GM19324 (cell line): ENCODE data around the gene PRDM2.
"Not testable (repeated sequence)": the region's sequence is repeated elsewhere in the genome, so short reads cannot be mapped to it uniquely, and the experiment has no call there.

Experiments
- ATAC-seq: cut with Tn5 transposase; IDR thresholded peaks from one replicate; pipeline ENCODE4 v1.9.1; 2021; ENCODE audit warnings: mild to moderate bottlenecking, moderate library complexity; ENCODE audit not compliant: unreplicated experiment, low FRiP score

PRDM2 gene

DNA sequence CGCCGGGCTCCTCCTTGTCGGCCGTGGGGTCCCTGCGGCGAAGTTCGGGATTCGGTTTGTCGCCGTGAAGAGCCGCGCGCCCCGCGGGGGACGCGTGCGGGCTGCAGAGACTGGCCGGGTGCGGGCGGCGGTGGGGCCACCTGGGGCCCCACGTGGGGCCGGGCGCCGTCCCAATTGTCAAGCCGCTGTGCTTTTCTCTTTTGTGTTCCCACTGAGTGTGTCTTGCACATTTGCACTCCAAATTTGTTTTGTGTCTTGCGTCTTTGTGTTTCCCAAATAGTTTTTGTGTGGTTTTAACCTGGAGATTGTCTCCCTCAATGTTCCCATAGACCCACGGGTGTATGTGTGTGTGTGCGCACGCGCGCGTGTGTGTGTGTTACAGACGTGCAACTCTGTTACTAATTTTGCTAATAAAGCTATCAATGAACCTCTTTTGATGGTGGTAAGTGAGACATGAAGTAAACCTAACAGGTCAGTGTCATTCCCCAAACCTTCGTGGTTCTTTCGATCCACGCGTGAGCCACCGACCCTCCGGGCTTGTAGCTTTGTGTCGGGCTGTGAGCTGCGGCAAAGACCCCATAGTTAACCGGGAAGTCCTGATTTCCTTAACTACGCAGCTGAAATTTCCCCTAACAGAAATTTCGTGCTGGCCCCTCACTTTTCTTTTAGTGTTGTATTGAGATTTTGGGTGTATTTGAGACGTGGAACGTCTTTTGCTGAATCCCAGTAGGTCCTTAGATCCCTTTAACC is 708 bp downstream of the PRDM2 start:
- ATAC-seq: peak; percentile 43

DNA sequence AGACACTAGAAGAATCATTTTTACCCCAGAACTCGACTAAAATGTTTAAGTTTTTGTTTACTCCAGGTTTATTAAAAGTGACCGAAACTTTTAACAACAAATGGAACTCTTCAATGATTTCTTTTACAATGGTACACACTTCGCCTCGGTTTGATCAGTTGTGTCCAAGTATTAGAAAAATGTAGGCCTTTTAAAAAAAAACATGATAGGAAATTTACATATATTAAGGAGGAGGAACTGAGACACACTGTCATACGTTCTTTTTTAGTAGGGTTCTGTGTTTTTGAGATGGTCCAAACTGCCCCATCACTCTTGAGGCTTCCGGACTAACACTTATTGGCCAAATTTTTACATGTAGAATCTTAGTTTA is 1.3 kb downstream of the PRDM2 start:
- no peak for ATAC-seq

DNA sequence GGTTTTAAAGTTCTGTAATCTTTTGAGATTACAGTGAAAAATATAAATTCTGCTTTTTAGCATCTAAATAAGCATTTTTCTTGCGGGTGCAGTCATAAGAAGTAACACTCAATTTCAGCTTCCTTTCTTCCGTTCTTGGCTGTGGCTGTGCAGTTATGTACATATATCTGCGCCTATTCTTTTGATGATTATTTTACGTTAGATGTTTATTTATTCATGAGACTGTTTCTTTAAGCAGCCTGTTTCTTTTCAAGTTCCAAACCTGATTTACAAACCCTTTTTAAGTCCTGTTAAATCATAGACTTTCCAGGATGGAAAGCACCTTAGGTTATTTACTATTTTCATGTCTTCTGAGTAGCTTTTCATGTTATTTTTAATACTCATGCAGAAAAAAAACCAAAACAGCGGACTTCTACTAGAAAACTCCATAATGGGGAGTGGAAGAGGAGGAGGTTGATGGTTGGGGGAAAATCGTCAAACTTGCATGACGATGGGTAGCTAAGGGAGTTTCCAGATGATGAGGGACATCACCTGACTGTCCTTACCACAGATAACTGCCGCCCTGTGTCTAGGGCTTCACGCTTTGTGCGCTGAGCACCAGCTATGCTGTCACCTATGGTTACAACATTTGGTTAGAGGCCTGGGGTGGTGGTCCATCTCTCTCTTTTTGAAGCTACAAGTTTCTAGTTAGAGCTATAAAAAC is 2.6 kb downstream of the PRDM2 start:
- peak; percentile 59 for ATAC-seq

DNA sequence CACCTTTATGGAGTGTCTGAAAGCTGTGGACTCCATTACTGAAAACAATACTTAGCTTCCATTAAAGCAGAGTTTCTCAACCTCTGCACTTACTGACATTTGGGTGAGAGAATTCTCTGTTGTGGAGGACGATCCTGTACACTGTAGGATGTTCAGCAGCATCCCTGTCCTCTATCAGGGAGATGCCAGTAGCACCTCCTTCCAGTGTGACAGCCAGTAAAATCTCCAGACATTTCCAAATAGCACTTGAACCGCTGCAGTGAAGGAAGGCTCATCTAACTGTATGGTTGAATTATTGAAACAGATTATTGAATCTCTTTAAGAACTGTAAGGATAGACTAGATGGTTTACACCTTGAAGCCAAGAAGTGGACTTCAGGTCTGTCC is 3.1 kb downstream of the PRDM2 start:
- no peak for ATAC-seq

- no peak for ATAC-seq
Measured at GRCh38 chr1:13703558-13704490, 3.8 kb downstream of the PRDM2 start.

- ATAC-seq: no peak
Measured at GRCh38 chr1:13706046-13706445, 6.1 kb downstream of the PRDM2 start.

- ATAC-seq: no peak
Measured at GRCh38 chr1:13707164-13707563, 7.2 kb downstream of the PRDM2 start.

DNA sequence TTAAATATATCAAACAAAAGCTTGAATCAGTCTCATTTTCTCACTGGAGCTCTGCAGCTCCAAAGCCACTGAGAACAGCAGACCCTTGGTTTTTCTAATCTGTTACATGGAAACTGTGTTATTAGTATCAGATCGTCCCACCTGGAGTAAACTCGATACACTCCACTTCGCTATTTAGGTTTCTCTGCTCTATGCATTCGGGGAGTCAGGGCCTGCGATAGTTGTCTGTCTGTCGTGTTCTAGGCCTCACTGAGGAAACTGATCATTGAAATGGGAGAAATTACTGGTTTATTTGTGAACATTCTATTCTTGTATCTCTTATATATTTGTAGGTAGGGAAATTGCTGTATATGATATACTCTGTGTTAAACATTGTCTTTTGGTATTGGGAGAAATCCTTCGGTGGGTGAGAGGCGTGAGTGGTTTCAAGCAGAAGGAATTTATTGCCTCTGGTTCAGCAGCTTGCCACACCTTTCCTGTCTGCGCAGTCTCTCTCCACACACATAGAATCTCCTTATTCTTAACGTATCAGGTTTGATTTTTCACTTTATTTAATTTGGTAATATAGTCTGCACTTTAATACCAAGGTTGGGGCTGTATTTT is 8.5 kb downstream of the PRDM2 start:
- ATAC-seq: no peak

DNA sequence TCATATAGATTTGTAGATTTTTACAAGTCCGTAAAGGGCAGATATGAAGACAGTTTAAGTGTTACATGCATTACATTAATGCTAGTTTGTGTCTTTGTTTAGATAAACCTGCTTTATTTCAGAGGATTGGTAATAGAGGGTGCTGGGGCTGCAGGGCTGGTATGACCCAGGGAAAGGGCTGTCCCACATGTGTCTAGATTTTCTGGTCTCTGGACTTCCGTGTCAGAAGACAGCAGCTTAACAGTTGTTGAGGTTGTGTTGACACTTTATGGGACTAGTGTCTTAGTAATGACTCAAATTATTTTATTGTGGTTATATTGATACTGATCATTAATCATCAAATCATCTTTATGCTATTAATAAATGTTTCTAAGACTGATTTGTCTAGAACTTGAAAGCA is 10.1 kb downstream of the PRDM2 start:
- ATAC-seq: no peak

- no peak for ATAC-seq
Measured at GRCh38 chr1:13714851-13715250, 14.9 kb downstream of the PRDM2 start.

DNA sequence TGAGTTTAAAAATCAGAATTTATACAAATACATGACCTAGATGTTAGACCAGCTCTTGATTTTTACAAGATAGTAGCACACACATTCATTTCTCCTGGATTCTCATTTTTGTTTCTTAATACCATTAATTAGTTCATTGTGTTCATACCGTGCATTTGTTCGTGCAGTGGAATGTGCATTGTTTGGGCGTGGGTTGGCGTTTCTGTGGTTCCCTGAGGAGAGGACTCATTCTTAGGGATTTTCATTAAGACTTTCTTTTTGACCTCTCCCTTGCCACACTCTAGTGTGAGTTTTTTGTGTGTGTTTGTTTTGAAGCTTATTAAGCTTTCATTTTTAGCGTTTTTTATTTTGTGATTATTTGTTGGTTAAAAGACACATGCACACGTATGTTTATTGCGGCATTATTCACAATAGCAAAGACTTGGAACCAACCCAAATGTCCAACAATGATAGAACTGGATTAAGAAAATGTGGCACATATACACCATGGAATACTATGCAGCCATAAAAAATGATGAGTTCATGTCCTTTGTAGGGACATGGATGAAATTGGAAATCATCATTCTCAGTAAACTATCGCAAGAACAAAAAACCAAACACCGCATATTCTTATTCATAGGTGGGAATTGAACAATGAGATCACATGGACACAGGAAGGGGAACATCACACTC is 15.8 kb downstream of the PRDM2 start:
- ATAC-seq: not testable (repeated sequence)

GRCh38 chr1:13722808-13723360 is 22.9 kb downstream of the PRDM2 start:
- no peak for ATAC-seq

GRCh38 chr1:13723810-13724209 is 23.8 kb downstream of the PRDM2 start:
- no peak for ATAC-seq

DNA sequence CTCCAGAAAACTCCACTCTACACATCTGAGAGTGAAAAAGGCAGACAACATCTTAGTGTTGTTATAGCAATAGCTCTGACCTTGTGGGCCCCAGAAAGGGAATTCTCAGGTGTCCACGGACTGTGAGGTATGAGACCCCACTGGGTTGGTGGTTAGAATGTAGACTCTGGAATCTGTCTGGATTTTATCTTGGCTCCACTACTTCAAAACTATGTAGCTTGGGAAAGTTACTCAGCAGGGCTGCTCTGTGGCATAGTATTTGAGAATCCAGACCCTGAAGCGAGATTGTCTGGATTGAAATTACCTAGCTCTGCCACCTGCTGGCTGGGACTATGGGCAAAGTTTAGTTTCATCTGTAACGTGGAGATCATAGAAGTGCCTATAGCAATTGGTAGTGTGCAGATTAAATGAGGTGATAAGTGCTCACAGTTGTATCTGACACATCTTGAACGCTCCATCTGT is 25.8 kb downstream of the PRDM2 start:
- no peak for ATAC-seq

DNA sequence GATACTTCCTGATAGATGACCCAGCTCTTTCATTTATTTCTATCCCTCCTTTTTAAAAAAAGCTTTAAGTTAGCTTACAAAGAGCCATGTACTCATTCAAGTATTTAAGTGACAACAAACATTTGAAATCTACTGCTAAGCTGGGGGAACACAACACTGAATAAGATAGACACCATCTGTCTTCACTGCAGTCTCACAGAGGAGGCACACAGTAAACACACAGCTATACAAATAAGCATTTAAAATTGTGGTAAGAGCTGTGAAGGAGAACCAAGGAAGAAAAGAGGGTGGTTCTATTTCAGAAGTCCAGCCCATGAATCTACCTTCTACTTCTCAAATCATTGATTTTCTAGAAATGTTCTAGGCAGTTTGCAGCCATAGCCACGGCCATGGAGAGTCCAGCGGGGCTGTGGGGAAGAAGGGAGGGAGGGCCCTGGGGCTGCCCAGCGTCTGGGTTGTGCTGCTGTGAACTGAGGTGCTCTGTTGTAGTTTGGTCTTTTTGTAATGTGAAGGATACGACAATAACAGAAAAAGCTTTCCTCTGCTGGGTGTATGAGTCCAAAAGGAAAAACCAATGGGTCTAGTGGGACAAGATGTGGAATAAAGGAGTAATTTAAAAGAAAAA is 28.2 kb downstream of the PRDM2 start:
- ATAC-seq: no peak

DNA sequence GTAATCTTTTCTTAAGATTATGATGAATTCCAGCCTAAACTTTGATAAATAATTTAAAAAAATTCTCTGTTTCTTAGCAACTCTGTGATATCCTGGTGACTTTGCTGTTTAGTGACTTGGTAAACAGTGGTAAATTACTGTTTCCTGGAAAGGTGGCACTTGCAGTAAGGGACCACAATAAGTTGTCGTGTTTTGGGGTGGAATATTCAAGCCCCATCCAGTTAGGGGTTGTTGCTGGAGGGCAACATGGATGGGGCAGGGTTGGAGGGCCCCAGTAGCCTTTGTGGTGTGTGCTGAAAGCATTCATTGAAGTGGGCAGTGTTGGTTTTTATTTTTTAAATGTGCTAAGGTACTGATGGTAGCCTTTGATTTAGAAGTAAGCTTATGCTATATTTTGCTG is 30.3 kb downstream of the PRDM2 start:
- no peak for ATAC-seq

DNA sequence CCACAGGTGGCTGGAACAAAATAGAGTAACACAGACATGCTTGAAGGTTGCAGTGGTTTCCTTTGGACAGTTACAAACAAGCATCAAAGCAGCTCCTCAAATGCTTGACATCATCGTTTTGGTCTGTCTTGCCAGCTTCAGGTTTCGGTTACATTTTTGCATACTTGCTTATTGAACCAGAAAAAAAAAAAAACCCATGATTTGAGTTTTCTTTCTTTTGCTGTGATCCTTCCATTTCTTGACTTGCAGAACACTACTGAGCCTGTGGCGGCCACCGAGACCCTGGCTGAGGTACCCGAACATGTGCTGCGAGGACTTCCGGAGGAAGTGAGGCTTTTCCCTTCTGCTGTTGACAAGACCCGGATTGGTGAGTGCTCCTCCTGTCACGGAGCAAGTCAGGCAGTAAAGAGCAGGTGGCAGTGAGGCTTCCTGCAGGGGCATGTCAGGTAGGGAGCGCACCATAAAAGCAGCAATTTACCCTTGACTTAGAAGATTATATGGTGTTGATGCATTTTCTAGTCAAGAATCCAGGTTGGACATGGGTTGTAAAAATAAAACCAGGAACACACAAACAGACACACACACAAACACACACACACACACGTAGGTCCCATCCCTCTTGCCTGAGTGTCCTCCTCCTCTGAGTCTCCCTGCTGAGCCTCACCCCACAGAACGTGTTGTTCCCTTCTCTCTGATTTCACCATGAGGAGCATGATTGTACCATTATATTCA is 30.9 kb downstream of the PRDM2 start:
- ATAC-seq: peak; percentile 89

- no peak for ATAC-seq
Measured at GRCh38 chr1:13731897-13732296, 31.9 kb downstream of the PRDM2 start.
